Progenitor cell of endocrine pancreas (in vitro differentiated cells): ENCODE measurements around the gene CPOX. TPM values are rescaled to one million over a fixed set of nuclear protein-coding genes. Genes with fewer than 3 reads are reported as not detected.

Experiments
- DNase-seq: peaks from one replicate; pipeline ENCODE4 v3.0.0; 2021; ENCODE audit warnings: low spot score; ENCODE audit not compliant: unreplicated experiment
- H3K27ac Mint-ChIP-seq: 2 replicates; pipeline ENCODE4 v1.8.0; 2021; ENCODE audit warnings: mild to moderate bottlenecking, moderate library complexity, mixed read lengths
- H3K27me3 Mint-ChIP-seq: 2 replicates; pipeline ENCODE4 v1.8.0; 2021; ENCODE audit warnings: mixed read lengths
- H3K36me3 Mint-ChIP-seq: 2 replicates; pipeline ENCODE4 v1.8.0; 2022; ENCODE audit warnings: mixed read lengths; ENCODE audit not compliant: insufficient read depth
- H3K4me1 Mint-ChIP-seq: 2 replicates; pipeline ENCODE4 v1.8.0; 2021; ENCODE audit warnings: low read depth, mixed read lengths
- H3K4me3 Mint-ChIP-seq: 2 replicates; pipeline ENCODE4 v1.8.0; 2021; ENCODE audit warnings: low read depth, mild to moderate bottlenecking, moderate library complexity, mixed read lengths
- H3K9me3 Mint-ChIP-seq: 2 replicates; pipeline ENCODE4 v1.8.0; 2021; ENCODE audit warnings: low read depth, mixed read lengths
- total RNA-seq: library from RNA; stranded (reverse); gene quantifications from 2 replicates; pipeline ENCODE4 v1.2.1, GENCODE V29; 2021
- TF ChIP-seq, protein P1 (sequence below): fragments of 200-600 bp; sonication (generic); IDR thresholded peaks from one replicate; pipeline ENCODE4 v1.5.0; 2021; ENCODE audit warnings: antibody characterized with exemption, mild to moderate bottlenecking; ENCODE audit not compliant: unreplicated experiment

CPOX gene
- total RNA-seq, 1 donor from 2014 or later: 24.4 TPM

DNA sequence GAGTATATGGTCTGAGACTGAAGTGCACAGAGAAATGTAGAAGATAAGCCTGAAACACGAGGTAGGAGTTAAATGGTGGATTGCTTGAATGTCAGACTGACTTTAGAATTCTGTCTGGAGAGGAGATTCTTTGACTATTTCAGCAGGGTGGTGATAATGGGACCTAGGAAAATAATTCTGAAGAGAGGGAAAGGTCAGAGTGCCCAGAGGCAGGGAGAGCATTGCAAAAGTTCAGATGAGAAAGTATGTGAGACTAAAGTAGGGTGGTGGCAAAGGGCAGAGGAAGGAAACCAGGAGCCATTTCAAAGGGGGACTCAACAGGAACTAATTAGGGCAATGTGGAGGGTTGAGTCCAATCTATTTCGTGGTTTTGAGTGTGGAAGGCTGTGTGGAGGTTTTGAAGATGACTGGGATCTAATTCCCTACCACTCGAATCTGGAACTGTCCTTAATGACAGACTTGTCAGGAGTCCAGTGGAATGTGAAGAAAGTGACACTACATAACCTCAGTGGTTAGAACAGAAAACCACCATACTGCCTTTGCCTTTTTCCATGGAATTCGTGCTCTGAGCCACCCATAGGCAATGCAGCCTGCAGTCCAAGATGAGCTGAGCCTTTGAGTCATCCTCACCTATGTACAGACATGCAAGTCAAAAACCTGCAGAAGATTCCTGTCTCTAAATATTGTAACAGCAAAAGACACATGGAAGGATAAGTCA is 16.1 kb downstream of the CPOX start:
- Mint-ChIP-seq H3K4me1 (peaks cover 3% of the 10 kb centered on the region), H3K27me3 (no peaks in the 10 kb centered on the region), H3K27ac (no peak overlapping the region), H3K9me3 (no peaks in the 10 kb centered on the region), H3K4me3 (no peak overlapping the region), H3K36me3 (peaks cover 8% of the 10 kb centered on the region)
- TF ChIP-seq, protein P1, sequence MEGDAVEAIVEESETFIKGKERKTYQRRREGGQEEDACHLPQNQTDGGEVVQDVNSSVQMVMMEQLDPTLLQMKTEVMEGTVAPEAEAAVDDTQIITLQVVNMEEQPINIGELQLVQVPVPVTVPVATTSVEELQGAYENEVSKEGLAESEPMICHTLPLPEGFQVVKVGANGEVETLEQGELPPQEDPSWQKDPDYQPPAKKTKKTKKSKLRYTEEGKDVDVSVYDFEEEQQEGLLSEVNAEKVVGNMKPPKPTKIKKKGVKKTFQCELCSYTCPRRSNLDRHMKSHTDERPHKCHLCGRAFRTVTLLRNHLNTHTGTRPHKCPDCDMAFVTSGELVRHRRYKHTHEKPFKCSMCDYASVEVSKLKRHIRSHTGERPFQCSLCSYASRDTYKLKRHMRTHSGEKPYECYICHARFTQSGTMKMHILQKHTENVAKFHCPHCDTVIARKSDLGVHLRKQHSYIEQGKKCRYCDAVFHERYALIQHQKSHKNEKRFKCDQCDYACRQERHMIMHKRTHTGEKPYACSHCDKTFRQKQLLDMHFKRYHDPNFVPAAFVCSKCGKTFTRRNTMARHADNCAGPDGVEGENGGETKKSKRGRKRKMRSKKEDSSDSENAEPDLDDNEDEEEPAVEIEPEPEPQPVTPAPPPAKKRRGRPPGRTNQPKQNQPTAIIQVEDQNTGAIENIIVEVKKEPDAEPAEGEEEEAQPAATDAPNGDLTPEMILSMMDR: no peak
- DNase-seq: no peak

DNA sequence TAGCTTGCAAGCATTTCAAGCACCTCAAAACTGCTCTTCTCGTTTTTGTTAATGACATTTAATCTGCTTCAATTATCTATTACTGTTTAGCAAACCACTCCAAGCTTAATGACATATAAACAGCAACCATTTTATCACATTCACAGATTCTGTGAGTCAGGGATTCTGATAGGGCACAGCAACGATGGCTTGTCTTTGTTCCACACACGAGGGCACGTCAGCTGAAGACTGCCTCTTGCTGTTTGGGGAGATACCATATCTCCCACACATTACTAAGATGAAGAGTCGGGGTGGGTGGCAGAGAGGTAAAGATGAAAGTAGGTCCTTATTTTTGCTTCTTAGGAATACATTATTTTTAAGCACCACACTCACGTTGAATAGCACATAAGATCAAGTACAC is 19.3 kb downstream of the CPOX start:
- peaks cover 3% of the 10 kb centered on the region for H3K4me1 Mint-ChIP-seq
- no peaks in the 10 kb centered on the region for H3K27me3 Mint-ChIP-seq
- peaks cover 5% of the 10 kb centered on the region for H3K36me3 Mint-ChIP-seq
- no peak for DNase-seq
- H3K9me3 Mint-ChIP-seq: no peaks in the 10 kb centered on the region
- TF ChIP-seq, protein P1: no peak
- no peak overlapping the region for H3K4me3 Mint-ChIP-seq
- no peak overlapping the region for H3K27ac Mint-ChIP-seq

DNA sequence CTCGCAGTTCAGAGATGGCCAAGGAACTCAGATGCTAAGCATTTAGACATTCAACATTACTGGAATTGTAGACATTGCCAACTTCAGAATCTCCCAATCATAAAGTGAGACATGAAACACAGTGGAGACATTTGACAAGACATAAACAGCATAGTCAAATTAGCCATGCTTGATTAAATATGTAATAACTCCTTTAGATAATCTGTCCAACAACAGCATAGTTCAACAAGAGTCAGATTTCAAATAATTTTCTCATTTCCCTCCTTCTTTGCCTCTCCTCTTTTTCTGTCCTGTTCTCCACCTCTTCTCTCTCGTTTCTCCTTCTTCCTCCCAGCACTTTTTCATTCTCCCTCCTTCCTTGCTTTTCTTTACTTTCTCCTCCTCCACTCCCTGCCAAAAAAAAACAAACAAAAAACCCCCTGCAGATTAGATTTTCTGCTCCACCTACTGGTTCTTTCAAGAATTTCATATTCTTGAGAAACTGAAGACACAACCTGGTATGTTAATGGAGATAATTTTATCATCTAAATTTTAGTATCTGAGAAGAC is 20.2 kb downstream of the CPOX start:
- no peak for DNase-seq
- no peak overlapping the region for H3K27ac Mint-ChIP-seq
- TF ChIP-seq, protein P1: peak; percentile 50

DNA sequence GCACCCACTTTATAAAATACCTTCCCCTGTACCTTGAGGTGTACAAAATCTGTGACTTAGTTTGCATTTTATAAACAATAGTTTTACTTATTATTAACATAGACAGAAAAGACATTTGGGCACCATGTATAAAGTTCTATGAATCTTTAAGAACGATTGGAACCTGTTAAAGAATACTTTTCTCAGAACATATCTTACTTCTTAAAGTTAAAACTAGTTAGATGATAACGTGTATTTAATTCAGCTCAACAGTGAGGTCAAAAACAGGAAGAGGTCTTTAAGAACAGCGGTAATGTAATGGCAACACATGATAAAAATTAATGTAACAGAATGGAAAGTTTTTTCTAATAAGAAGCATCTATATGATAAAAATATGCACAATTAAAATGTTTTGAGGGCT is 25.0 kb downstream of the CPOX start:
- TF ChIP-seq, protein P1: no peak
- Mint-ChIP-seq H3K4me3 (no peak overlapping the region), H3K27ac (no peak overlapping the region), H3K36me3 (no peaks in the 10 kb centered on the region), H3K9me3 (no peaks in the 10 kb centered on the region), H3K27me3 (no peaks in the 10 kb centered on the region), H3K4me1 (peaks cover 2% of the 10 kb centered on the region)
- DNase-seq: no peak

More for the DNA sequence above, 20.2 kb downstream of the CPOX start:
- H3K27me3 Mint-ChIP-seq: no peaks in the 10 kb centered on the region
- peaks cover 5% of the 10 kb centered on the region for H3K36me3 Mint-ChIP-seq
- H3K4me1 Mint-ChIP-seq: peaks cover 3% of the 10 kb centered on the region
- no peaks in the 10 kb centered on the region for H3K9me3 Mint-ChIP-seq
- H3K4me3 Mint-ChIP-seq: no peak overlapping the region

DNA sequence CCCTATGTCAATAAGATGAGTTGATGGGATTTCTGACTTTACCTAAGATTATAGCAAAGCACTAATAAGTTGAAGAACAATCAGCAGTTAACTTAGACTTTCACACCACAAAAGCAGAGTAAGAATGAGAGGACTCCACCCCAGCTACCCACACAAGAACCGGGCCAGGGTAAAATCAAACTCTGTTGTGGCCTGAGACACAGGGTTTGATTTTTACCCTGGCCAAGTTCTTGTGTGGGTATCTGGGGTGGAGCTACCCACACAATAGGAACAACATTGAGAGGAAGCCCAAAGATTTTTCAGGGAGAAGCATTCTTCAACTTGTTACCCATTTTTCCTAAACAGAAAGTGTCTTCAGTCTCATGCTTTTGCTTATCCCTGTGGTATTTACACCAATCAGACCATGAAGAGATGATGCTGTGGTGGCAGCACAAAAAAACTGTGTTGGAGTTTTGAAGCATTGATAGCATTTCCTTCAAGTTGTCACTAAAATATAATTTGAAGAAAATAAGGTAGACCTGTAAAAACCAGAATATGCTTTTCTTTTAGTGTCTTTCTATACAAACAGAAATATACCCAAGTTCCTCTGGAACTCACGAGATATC is 25.6 kb downstream of the CPOX start:
- DNase-seq: no peak
- Mint-ChIP-seq H3K27me3 (no peaks in the 10 kb centered on the region), H3K36me3 (no peaks in the 10 kb centered on the region), H3K27ac (no peak overlapping the region), H3K4me1 (no peaks in the 10 kb centered on the region), H3K4me3 (no peak overlapping the region), H3K9me3 (no peaks in the 10 kb centered on the region)
- TF ChIP-seq, protein P1: no peak
